B cell (primary cell): Measurements from ENCODE around the gene NUDT3. TPM values are rescaled to one million over a fixed set of nuclear protein-coding genes. Genes with fewer than 3 reads are reported as not detected.

Experiments used
- ATAC-seq: fragments of 200-7000 bp; cut with Tn5 transposase; one replicate; pipeline ENCODE4 v1.10.0; 2021; ENCODE audit warnings: low read depth, mild to moderate bottlenecking, moderate number of reproducible peaks, moderate library complexity
- CTCF ChIA-PET: fragments of 350-600 bp; sonication (Branson Sonifier 250); formaldehyde crosslinking; loops from one replicate; lab custom pipeline; 2021; ENCODE audit warnings: antibody characterized with exemption, inconsistent platforms; lab: Charles Lee
- POLR2A ChIA-PET: fragments of 350-600 bp; sonication (Branson Sonifier 250); formaldehyde crosslinking; loops from one replicate; lab custom pipeline; 2021; ENCODE audit warnings: antibody characterized with exemption; lab: Charles Lee
- DNase-seq: peaks from one replicate; pipeline ENCODE4 v3.0.0; 2013
- H2AFZ ChIP-seq: 2 replicates; pipeline ENCODE4 v1.6.1; 2012; ENCODE audit warnings: mild to moderate bottlenecking, low read depth, low read length; ENCODE audit not compliant: insufficient read depth, poor library complexity, severe bottlenecking
- H3K27ac ChIP-seq, 2 donors: 1 replicate in 1 of 2; 2 replicates in 1 of 2; pipeline ENCODE4 v1.5.1; 2012 to 2013; ENCODE audit warnings: low read length in 2 of 2, mild to moderate bottlenecking in 2 of 2, moderate library complexity in 1 of 2
- H3K27me3 ChIP-seq, 4 experiments: fragments of 200-600 bp in 1 of 4; sonication (generic) in 1 of 4; replicated peaks in 1 of 4; 1 replicate in 2 of 4; 2 replicates in 2 of 4; pipeline versions ENCODE4 v1.6.1 to v1.7.0; 2013 to 2016; ENCODE audit warnings: low read length in 3 of 4, mild to moderate bottlenecking in 2 of 4, mixed read lengths in 1 of 4, moderate library complexity in 1 of 4; ENCODE audit not compliant: insufficient read depth in 4 of 4, control insufficient read depth in 3 of 4; ENCODE audit errors: control extremely low read depth in 1 of 4
- H3K36me3 ChIP-seq, 2 experiments: replicated peaks in 1 of 2; 1 replicate in 1 of 2; 2 replicates in 1 of 2; pipeline versions ENCODE4 v1.6.1 to v1.7.1; 2013; ENCODE audit warnings: low read length in 1 of 2; ENCODE audit not compliant: insufficient read depth in 2 of 2, control insufficient read depth in 1 of 2; ENCODE audit errors: control extremely low read depth in 1 of 2, extremely low read depth in 1 of 2
- H3K4me1 ChIP-seq, 2 donors: fragments of 200-600 bp in 1 of 2; sonication (generic) in 1 of 2; 1 replicate in 1 of 2; 2 replicates in 1 of 2; pipeline versions ENCODE4 v1.5.1 to v1.6.1; 2013 to 2017; ENCODE audit warnings: low read length in 2 of 2; ENCODE audit not compliant: control insufficient read depth in 2 of 2, insufficient read depth in 2 of 2
- H3K4me2 ChIP-seq: replicated peaks from 2 replicates; pipeline ENCODE3; 2012; ENCODE audit warnings: mild to moderate bottlenecking, low read depth, low read length; ENCODE audit not compliant: poor library complexity, severe bottlenecking
- H3K4me3 ChIP-seq, 5 experiments: fragments of 200-600 bp in 1 of 5; sonication (generic) in 1 of 5; 1 replicate in 3 of 5; 2 replicates in 2 of 5; pipeline versions ENCODE4 v1.5.1 to v1.7.0; 2011 to 2016; ENCODE audit warnings: low read length in 4 of 5, mild to moderate bottlenecking in 4 of 5, low read depth in 2 of 5, control low read depth in 1 of 5, moderate library complexity in 1 of 5; ENCODE audit not compliant: insufficient read depth in 1 of 5; ENCODE audit errors: control extremely low read depth in 1 of 5, extremely low read depth in 1 of 5
- H3K79me2 ChIP-seq: fragments of 200-600 bp; sonication (generic); one replicate; pipeline ENCODE4 v1.6.0; 2016; ENCODE audit warnings: low read length; ENCODE audit not compliant: control insufficient read depth, insufficient read depth
- H3K9ac ChIP-seq: fragments of 200-600 bp; sonication (generic); 2 replicates; pipeline ENCODE4 v1.6.1; 2017; ENCODE audit warnings: mild to moderate bottlenecking, low read length, moderate library complexity
- H3K9me3 ChIP-seq, 3 donors: one replicate each; pipeline versions ENCODE4 v1.6.1 to v1.7.1; 2013; ENCODE audit warnings: low read length in 2 of 3; ENCODE audit not compliant: control insufficient read depth in 2 of 3, insufficient read depth in 1 of 3; ENCODE audit errors: control extremely low read depth in 1 of 3
- H4K20me1 ChIP-seq: 2 replicates; pipeline ENCODE4 v1.6.0; 2012; ENCODE audit warnings: mild to moderate bottlenecking, low read length; ENCODE audit not compliant: insufficient read depth, control insufficient read depth, poor library complexity, severe bottlenecking
- H3K27ac Mint-ChIP-seq: one replicate; pipeline ENCODE4 v1.8.0; 2021; ENCODE audit warnings: mixed read lengths
- H3K27me3 Mint-ChIP-seq: one replicate; pipeline ENCODE4 v1.8.0; 2021; ENCODE audit warnings: mixed read lengths
- H3K4me1 Mint-ChIP-seq: one replicate; pipeline ENCODE4 v1.8.0; 2021; ENCODE audit warnings: mixed read lengths
- H3K4me3 Mint-ChIP-seq: one replicate; pipeline ENCODE4 v1.8.0; 2021; ENCODE audit warnings: mixed read lengths
- H3K9me3 Mint-ChIP-seq: one replicate; pipeline ENCODE4 v1.8.0; 2022; ENCODE audit warnings: mixed read lengths; ENCODE audit not compliant: insufficient read depth
- CTCF ChIP-seq: fragments of 200-600 bp; IDR thresholded peaks from one replicate; pipeline ENCODE4 v1.8.0; 2022; ENCODE audit warnings: antibody characterized with exemption, mild to moderate bottlenecking
- EZH2 ChIP-seq: IDR thresholded peaks from 2 replicates; pipeline ENCODE4 v1.6.1; 2012; ENCODE audit warnings: borderline replicate concordance, low read depth, mild to moderate bottlenecking, moderate library complexity, low read length; ENCODE audit not compliant: insufficient read depth, poor library complexity, severe bottlenecking
- WGBS: methylation state at CpG from one replicate; pipeline ENCODE4 v1.1.5; 2013; ENCODE audit warnings: missing lambda C conversion rate; ENCODE audit not compliant: insufficient coverage; 5-methylcytosine and 5-hydroxymethylcytosine counted together
- intact Hi-C: fragments of 100-400 bp; cut with micrococcal nuclease; formaldehyde crosslinking; loops from one replicate; pipeline ENCODE4 v1.10.0; 2022
- polyA plus RNA-seq: library from polyadenylated mRNA; depleted of rRNA; stranded (reverse); fragments of >200 nt; gene quantifications from 2 replicates; pipeline ENCODE4 v1.2.3, GENCODE V29; 2012
- total RNA-seq, 2 donors: library from RNA; stranded (reverse); fragments of 120-200 nt in 1 of 2; gene quantifications; 1 replicate in 1 of 2; 2 replicates in 1 of 2; pipeline versions ENCODE4 v1.2.3 to v1.2.4, GENCODE V29; 2013 to 2022

NUDT3 gene
- total and polyA plus RNA-seq, 2 donors (not counting 1 experiment from before 2014, with no cell fraction given) = 18.2 to 37.4 TPM

DNA sequence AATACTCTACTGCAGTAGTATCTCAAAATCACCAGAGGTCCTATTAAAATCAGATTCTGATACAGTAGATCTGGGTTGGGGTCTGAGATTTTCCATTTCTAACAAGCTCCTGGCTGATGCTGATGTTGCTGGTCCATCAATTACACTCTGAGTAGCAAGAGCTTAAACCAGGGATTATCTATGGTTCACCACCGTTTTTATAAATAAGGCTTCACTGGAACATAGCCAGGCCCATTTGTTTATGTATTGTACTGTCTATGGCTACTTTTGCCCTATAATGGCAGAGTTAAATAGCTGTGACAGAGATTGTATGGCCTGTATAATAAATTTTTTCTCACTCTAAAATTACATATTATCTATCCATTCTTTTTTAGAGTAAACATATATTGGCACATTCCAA is 53.0 kb downstream of the NUDT3 start:
- peaks cover 9 to 15% of the 10 kb centered on the region in 2 donors for H3K4me1 ChIP-seq
- H3K9me3 Mint-ChIP-seq = no peaks in the 10 kb centered on the region
- no peak overlapping the region for H3K27ac Mint-ChIP-seq
- no peak overlapping the region for H3K4me2 ChIP-seq
- peaks cover 62% of the 10 kb centered on the region for H3K4me1 Mint-ChIP-seq
- H3K9ac ChIP-seq = no peak overlapping the region
- no peak overlapping the region for H3K4me3 Mint-ChIP-seq
- peaks cover 6% of the 10 kb centered on the region for H4K20me1 ChIP-seq
- H3K36me3 ChIP-seq = peaks cover 0 to 31% of the 10 kb centered on the region in 2 experiments
- no peaks in the 10 kb centered on the region for H3K9me3 ChIP-seq
- intact Hi-C loops = no loop called here
- ChIA-PET CTCF (no interaction called here), POLR2A (no interaction called here)
- H3K79me2 ChIP-seq = peaks cover 78% of the 10 kb centered on the region
- H2AFZ ChIP-seq = no peak overlapping the region
- WGBS = no CpG with 5 or more reads among the region's 1 CpG
- H3K27me3 Mint-ChIP-seq = no peaks in the 10 kb centered on the region
- ATAC-seq (no peak), DNase-seq (no peak)
- H3K27me3 ChIP-seq = no peaks in the 10 kb centered on the region
- H3K27ac ChIP-seq = no peak overlapping the region
- TF ChIP-seq CTCF (no peak), EZH2 (no peak)
- no peak overlapping the region for H3K4me3 ChIP-seq

DNA sequence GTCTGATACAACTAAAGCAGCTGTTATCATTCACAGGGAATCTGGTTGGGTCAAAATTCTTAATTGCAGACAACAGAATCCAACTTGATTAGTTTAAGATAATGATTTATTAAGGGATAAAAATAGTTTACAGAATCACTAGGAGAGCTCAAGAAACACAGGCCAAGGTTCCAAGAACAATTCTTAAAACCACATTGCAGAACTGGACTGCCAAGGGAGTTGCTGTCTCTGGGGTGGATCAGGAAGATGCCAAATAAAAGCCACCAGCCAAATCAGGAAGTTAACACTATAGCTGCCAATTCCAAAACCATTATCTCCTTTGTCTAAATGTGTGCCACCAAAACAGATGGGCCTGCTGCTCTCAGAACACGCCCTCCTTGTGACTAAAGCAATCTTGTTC is 53.7 kb downstream of the NUDT3 start:
- ATAC-seq (no peak), DNase-seq (no peak)
- ChIA-PET POLR2A (no interaction called here), CTCF (interaction anchor here (1.4 kb wide), 1 partner anchor 22 kb away, joined by 3 read pairs; no protein-coding TSS in a partner anchor)
- H3K4me1 Mint-ChIP-seq = peaks cover 59% of the 10 kb centered on the region
- H3K27me3 ChIP-seq = no peaks in the 10 kb centered on the region
- no peak overlapping the region for H3K4me3 Mint-ChIP-seq
- no peak overlapping the region for H3K27ac ChIP-seq
- intact Hi-C loops = no loop called here
- no peak overlapping the region for H2AFZ ChIP-seq
- no peak overlapping the region for H3K9ac ChIP-seq
- no peaks in the 10 kb centered on the region for H3K9me3 ChIP-seq
- peaks cover 12 to 15% of the 10 kb centered on the region in 2 donors for H3K4me1 ChIP-seq
- no peak overlapping the region for H3K4me3 ChIP-seq
- no CpG with 5 or more reads among the region's 1 CpG for WGBS
- peaks cover 0 to 31% of the 10 kb centered on the region in 2 experiments for H3K36me3 ChIP-seq
- peaks cover 78% of the 10 kb centered on the region for H3K79me2 ChIP-seq
- H3K27me3 Mint-ChIP-seq = no peaks in the 10 kb centered on the region
- H3K27ac Mint-ChIP-seq = peak overlapping the region; percentile 47
- TF ChIP-seq CTCF = no peak
- TF ChIP-seq EZH2 = no peak
- H3K4me2 ChIP-seq = no peak overlapping the region
- no peaks in the 10 kb centered on the region for H3K9me3 Mint-ChIP-seq
- peaks cover under 1% of the 10 kb centered on the region for H4K20me1 ChIP-seq
